A172 (cell line): Measurements from ENCODE around the gene FARS2. TPM values are rescaled to one million over a fixed set of nuclear protein-coding genes. Genes with fewer than 3 reads are reported as not detected.

ENCODE experiments used
- DNase-seq: peaks from one replicate; pipeline ENCODE4 v3.0.0-alpha.2; 2015; ENCODE audit warnings: low spot score
- total RNA-seq: library from RNA; depleted of rRNA; stranded (reverse); fragments of >200 nt; shearing (Covaris generic); gene quantifications from 2 replicates; pipeline ENCODE4 v1.2.3, GENCODE V29; 2014

FARS2 gene
- total RNA-seq, 1 experiment from 2014 or later: 12.5 TPM

DNA sequence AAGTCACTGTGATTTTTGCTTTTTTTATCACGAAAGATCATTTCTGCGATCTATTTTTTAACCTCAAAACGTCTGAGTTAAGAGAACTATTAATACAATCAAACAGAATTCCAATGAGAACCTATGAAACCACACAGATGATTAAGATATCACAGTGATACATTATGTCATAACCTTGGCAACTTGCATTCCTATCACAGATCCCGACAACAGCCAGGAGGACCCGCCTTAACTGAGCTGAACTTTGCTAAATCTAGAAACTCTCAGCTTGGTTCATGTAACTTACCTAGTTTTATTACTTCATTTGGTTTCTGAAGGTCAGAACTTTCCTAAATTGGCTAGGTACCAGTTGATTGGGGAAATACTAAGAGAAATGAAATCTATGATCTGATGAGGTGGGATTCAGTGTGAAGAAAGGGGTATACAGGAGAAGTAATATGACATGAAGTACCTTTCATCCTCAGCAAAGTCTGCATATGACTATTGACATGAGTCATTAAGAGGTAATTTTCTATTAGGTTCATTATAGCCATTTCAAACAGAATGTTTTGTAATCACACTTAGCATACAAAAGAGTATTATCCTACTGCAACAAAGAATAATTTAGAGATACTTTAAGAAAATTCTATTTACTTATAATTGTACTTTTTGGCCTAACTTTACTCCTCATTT, 11.7 kb upstream of the FARS2 start:
- DNase-seq: no peak

DNA sequence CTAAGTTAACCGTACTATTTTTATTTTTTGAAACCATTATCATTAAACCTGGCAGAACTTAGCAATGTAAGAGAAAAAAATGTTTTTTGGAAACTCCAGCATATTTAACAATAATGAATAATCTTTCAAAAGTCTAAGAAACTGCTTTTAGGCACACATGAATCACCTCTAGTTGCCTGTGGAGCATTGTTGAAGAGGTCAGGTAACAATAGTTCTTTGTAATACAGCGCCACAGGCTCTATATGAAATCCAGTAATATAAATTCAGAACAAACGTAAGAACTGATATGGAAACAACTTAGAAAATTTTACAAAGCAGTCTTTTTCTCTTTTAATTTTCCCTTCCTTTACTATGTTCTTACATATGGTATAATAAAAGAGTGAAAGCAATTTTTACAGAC, 10.9 kb upstream of the FARS2 start:
- DNase-seq: no peak

DNA sequence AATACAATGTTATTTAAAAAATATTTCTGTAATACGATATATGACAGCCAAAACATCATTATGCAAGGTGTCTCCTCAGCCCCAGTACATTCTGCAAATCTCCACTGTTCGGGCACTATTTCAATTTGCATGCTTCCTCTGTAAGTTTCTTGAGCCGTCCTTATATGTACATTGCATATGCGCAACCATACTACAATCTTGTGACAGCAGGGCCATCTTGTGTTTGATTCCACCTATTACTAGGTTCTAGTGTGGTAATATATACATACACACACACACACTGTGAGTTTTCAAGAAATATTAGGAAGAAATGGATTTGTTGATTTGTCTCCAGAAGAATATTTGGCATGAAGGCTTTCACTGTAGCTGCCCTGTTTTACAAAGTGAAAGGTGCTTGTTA, 10.4 kb upstream of the FARS2 start:
- DNase-seq: no peak

DNA sequence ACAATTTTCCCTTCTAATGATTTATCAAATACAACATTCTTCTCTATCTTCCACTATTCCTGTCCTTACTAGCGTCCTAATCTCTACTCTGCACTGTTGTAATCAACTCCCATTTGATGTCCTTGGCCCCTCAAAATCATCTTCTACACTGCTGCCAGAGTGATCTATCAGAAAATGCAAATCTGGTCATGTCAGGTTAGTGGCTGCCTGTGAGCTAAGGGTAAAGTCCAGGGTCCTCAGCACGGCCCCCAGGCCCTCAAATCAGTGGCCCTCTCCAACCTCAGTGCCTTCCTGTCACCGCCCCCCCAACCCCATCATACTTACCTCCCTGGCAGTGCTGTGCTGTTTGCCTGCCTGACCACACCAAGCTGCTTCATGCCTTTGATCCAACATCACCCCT, 4.4 kb upstream of the FARS2 start:
- DNase-seq: no peak

DNA sequence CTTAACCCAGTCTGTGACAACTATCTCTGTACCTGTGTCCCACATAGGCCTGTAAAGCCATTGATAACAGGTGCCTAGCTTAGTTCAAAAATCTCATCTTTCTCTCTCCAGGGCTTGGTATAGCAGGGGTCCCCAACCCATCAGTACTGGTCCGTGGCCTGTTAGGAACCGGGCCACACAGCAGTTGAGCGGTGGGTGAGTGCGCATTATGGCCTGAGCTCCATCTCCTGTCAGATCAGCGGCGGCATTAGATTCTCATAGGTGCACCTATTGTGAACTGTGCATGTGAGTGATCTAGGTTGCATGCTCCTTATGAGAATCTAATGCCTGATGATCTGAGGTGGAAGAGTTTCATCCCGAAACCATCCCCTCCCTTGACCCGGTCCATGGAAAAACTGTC, 3.9 kb upstream of the FARS2 start:
- no peak for DNase-seq

DNA sequence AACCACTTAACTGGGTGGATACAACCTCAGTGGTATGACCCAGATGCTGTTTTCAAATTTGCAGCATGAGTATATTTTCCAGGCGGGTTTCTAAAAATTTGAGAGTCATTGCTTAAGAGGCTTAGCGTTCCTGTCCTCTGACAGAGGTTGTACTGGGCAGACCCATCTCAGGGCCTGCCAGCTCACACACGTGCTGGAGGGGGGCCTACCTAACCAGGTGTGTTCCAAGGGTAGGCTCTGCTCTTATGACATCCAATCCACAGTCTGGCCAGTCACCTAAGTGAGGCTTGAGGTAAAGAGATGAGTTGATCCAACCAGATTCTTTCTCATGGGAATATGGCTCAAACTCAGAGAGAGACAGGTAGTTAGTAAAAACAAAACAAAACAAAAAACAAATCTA, 1.9 kb upstream of the FARS2 start:
- DNase-seq: no peak

DNA sequence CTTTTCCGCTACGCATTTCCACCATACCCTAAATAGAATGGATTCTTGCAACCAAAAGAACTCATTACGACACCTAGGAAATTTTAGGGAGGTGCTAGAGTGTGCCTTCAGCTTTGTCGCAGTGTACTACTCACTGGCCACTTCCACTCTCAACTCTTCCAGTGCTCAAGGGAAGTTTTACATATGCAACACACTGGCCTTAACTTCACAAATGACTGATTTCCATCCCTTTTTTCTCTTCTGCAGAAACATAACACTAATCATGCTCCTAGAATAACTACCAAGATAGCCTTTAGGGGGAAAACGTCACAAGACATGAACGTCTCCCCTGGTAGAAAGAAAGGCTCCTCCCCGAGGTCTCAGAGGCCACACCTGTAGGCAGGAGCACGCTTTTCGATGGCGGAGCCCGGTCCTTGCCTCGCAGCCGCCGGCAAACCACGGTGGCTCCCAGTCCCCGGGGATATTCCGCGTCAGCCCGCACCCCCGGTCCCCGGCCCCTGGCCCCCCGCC, 1.1 kb upstream of the FARS2 start:
- DNase-seq: peak; percentile 67

DNA sequence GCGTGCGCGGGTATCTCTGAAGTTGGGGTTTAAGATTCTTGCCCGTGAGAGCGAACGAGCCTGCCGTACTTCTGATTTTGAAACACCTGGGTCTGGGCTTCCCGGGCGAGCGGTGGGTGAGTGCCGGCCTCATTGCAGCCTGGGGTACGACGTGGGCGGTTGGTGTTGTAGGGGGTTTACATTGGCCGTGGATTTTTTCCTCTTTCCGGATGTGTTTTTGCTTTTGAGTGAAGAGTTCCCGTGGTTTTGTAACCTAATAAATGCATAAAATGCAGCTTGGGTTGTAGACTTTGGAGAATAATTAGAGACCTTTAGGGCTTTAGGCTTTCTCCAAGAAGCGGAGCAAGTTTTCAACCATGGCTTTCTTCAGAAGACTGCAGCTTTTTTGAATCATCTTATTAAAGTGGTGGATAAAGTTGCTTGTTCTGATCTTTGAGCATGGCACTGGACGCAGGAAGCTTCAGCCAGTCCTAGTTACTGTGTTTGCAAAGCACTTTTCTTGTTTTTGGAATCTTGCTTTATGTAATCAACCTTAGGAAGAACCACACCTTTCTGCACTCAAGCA, 314 bp downstream of the FARS2 start:
- DNase-seq: peak; percentile 15

DNA sequence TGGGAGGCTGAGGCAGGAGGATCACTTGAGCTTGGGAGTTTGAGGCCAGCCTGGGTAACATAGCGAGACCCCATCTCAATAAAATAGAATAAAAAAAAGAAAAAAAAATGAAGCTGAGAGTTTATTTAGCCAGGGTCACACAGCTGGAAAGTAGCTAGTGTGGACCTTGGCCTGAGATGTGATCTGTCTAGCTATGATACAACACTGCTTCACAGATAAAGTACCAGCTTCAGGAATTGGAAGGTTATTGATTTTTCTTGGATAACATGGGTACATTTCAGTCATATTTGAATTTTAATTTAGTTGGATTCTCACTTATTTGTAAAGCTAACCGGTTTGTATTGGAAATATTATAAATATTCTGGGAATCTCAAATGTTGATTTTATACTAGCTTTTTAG, 5.1 kb downstream of the FARS2 start:
- no peak for DNase-seq

DNA sequence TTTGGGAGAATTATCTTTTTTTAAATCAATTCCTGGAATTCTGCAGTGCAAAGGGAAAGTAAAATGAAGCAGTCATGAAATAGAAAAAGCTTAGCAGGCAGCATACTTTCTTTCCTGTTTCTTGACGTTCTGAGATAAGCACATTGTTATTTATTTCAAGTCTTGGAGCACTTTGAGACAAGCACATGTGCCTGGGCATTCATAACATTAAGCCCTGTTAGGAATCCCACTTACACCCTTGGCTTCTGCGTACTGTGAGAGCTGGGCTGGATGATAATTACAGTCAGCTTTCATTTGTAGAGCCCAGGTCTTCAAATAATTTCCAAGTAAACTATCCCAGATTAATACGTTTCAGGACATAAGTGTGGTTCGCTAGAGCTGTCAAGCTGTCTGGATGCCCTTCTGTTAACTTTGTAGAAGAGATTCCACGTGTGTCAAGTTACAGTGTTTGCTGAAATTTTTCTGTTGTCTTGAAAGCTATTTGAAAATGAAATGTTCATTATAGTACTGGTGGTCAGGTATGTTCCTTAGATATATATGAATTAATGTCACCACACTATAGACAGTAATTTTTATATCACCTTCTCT, 8.9 kb downstream of the FARS2 start:
- no peak for DNase-seq

DNA sequence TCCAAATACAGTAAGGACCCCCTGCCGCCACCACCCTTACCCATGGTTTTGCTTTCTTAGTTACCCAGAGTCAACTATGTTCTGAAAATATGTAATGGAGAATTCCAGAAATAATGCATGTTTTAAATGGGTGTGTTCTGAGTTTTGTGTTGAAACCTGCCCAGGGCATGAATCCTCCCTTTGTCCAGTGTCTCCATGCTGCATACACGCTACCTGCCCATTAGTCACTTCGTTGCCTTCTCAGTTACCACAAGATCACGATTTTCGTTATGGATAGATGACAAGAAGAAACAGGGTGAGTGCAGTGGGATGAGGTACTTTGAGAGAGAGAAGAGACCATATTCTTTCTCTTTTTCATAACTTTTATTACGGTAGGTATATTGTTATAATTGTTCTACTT, 10.6 kb downstream of the FARS2 start:
- DNase-seq: no peak

DNA sequence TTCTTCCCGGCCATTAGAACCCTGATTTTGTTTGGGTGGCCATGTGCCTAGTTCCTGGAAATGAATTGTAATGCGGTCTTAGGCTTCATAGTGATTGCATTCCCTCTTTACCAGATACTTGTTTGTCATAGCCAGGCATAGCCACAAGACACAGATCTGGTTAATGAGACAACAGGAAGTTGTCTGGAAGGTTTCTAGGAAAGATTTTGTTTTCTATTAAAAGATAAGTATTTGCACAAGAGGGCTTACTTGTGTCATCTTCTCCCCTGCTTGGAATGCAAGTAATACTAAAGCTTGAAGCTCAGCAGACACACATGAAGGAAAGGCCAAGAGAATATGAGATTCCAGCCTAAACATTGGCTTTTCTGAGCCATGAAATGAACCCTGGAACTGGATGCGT, 12.9 kb downstream of the FARS2 start:
- DNase-seq: no peak

DNA sequence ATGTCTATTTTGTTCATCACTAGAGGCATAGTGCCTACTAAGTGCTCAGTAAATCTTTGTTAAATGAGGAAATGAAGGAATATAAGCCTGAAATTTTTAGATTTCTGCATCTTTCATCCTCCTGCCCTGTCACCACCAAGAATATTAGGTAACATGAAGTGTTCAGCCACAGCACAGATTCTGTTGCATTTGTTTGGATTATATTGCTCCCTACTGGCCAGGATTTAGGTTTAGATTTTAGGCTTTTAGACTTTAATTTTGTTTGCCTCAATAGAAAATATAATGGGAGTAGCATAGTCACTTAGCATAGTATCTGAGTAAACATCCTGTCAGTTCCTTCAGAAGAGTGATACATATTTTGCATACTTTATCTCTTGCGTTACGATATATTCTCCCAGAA, 14.2 kb downstream of the FARS2 start:
- DNase-seq: no peak

DNA sequence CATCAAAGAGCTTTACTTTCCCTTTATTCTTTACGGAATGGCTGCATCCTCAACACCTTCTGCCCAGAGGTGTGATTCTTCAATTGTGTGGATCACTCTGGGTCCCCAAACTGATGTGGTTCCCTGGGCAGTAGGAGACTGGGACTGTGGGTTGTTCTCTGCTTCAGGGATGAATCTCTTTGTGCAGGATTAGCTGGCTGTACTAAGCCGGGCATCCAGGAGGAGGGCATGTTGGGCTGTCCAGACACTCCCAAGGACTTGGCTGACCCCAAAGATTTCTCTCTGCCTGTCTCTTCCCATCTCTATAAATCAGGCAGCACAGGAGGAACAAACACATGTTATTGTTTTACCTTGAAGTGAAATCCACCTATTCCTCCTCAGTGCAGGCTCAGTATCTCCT, 15.3 kb downstream of the FARS2 start:
- no peak for DNase-seq

DNA sequence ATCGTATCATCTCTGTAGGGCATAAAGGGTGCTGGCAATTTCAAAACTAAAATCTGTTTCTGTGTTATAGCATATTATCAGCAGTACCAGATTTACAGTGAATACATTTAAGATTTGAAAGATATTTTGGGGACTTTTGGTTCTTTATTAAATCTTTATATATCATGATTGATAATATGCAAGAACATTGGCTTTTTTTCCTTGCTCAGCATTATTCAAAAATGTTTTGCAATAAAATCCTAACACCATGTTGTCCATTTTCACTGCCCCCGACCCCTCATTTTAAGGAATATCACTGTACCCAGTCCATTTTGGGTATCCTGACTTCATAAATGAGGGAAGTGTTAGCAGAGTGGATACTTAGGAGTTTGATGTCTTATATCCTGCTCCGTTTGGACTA, 16.3 kb downstream of the FARS2 start:
- no peak for DNase-seq

DNA sequence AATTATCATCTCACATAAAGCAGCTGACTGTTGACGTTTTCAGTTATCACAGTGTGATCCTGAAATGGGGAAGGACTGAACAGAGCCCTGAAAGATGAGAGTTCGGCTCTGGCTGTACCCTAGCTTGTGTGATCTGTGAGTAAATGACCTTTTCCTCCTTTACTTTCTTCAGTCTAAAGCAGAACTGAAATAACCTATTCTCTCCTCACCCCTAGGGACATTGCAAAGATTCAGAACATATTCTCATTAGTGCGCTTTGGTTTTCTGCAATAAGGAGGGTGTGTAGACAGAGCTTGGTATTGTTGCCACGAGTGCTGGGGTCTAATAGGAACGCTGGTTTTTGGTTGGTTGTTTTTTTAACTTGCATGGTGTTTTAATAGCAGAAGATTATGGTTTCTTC, 16.7 kb downstream of the FARS2 start:
- no peak for DNase-seq

DNA sequence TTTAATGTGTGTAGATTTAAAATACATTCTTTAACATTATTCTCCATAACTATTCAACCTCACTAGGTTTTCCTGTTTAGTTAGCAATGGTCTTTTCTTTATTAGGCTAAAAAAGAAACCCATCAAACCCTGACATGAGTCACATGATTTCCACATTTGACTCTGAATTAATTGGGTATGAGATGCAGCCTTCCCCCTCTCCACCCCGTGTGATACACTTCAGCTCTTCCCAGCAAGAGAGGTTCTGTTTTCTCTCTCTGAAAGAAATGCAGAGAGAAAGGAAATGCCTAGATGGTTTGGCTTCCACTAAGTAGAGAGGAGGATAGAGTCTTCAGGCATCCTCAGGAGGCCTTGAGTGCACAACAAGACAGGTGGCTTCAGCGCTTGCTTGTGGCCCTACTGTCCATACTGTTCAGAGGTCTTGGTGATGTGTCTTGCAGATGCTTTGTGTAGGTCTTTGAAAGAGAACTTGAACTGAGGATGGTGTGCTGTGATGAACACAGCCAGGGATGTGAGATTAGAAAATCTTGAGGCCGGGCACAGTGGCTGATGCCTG, 17.3 kb downstream of the FARS2 start:
- DNase-seq: no peak

DNA sequence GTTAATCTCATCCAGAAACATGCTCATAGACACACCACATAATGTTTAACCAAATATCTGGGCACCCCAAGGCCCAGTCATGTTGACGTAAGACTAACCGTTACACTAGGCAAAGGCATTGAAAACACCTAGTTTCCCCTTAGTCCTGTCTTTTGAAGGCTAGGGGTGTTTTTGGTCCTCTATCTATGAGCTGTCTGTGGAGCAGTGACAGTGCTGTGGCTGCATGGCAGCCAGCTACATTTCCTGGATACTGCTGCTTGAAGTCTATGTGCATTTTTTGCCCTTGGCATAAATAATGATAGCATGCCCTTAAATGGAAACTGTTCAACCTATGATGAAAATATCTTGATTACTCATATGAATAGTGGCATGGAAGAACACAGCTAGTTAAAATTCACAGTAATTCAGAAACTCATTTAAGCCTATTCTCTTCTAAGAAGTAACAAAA, 18.6 kb downstream of the FARS2 start:
- DNase-seq: no peak

DNA sequence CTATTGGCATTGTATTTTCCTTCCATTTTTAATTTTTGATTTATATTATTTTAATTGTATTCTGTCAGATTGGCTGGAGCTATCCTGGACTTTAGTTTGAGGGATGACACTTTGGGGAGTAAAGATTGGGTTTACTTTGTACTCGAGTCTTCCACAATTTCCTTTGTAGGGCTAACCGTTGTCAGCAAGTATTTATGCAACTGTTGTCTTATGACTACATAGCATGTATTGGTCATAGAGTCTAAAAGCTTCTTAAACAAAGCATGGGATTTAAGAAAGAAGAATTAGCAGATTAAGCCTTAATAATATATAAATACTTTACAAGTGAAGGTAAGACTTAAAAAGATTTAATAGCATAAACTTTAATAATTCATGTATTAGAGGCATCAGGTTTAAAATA, 19.6 kb downstream of the FARS2 start:
- DNase-seq: no peak

DNA sequence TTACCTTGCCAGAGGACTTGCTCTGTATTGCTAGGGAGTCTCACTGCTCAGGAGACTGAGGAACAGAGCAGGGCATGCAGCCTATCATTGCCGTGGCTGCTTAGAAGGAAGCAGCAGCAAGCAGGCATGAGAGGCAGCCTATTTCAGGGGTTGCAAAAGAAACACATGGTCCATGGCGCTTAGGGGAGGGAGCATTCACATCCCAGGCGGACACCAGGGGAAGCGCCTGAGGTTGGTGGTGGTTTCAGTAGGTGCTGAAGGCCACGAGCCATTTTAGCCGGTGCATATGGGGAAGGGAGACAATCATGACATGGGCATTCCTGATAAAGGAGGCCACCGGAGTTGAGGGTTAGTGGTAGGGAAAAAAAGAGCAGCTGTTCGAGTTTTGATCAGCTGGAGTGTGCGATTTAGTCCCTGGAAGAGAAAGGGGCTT, 20.9 kb downstream of the FARS2 start:
- DNase-seq: no peak

DNA sequence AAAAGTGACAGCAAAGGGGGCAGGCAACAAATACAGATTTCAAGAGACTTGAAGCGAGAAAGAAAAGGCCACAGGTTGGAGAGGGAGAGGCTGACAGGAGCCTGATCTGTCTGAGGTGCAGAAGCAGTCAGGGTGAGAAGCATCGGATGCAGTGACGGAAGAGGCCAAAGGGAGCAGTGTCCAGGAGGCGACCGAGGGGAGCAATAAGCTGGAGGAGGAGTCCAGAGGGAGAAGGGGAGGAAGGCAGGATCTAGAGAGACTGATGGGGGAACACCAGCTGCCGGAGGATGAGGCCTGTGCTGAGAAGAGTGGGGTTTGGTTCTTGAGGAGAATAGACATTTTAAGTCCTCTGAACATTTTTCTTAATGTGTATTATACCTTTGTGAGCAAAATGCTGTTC, 23.8 kb downstream of the FARS2 start:
- no peak for DNase-seq

DNA sequence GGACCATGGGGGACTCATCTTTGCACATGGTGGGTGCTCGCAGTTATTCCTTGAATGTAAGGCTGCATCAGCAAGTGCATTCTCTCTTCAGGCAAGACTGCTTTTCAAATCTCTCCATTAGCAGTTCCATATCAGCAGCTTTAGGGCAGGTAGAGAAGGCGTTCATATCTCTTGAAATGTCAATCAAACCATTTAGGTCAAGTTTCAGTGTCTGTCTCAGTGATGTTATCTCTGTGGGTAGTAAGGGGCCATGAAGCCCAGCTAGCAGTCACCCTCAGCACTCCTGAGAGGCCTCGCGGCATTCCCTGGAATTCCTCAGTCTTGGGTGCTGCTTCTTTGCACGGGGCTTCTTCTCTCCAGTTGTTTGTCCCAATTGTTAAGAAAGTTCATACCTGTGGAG, 24.2 kb downstream of the FARS2 start:
- no peak for DNase-seq

DNA sequence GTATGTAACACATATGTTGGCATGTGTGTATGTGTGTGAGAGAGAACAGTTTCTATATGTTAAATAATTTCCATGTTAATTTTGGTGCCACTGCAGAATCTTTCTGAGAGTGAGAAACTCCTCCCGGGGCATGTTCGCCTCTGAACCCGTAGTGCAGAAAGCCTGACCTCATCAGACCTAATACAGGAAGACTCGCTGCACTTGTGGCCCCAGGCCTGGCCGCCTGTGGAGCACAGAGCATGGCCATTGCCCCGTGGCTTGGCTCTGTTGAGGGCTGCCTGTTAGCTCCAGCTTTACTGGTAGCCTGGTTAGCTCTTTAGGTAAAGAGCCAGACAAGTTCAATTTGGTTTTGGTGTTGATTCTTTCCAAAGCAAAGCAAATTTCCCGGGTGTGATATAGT, 25.5 kb downstream of the FARS2 start:
- DNase-seq: no peak
